Measurements from ENCODE around the gene C1QTNF2. TPM values are rescaled to one million over a fixed set of nuclear protein-coding genes. Genes with fewer than 3 reads are reported as not detected.
"Not testable (repeated sequence)": the region's sequence is repeated elsewhere in the genome, so short reads cannot be mapped to it uniquely, and the experiment has no call there.

C1QTNF2 gene
- total RNA-seq, 4 donors from 2014 or later, result 0.59 to 16.5 (median 3.0) TPM

GRCh38 chr5:160339406-160340130, 30.9 kb downstream of the C1QTNF2 start:
- no peaks in the 10 kb centered on the region for H3K27me3 ChIP-seq
- no peaks in the 10 kb centered on the region for H3K9me3 ChIP-seq
- H3K4me1 ChIP-seq, result no peaks in the 10 kb centered on the region
- H3K4me3 ChIP-seq, result no peak overlapping the region
- no peak for TF ChIP-seq CTCF (IDR thresholded peaks at IDR 0.05)
- TF ChIP-seq POLR2A (IDR thresholded peaks at IDR 0.05), result no peak
- no peaks in the 10 kb centered on the region for H3K36me3 ChIP-seq
- DNase-seq, result no peak
- intact Hi-C loops (cut with DNase I; ENCODE audit: low total_unique reads), result loop anchor here (10.0 kb wide), 1 partner anchor 145 kb away; no protein-coding TSS in a partner anchor
- H3K27ac ChIP-seq, result no peak overlapping the region

- H3K36me3 ChIP-seq; H3K27me3 ChIP-seq; H3K27ac ChIP-seq; intact Hi-C loops (cut with DNase I; ENCODE audit: low total_unique reads); H3K9me3 ChIP-seq; H3K4me1 ChIP-seq; H3K4me3 ChIP-seq; DNase-seq: not testable (repeated sequence)
Measured at GRCh38 chr5:160334716-160335115, 35.7 kb downstream of the C1QTNF2 start.

GRCh38 chr5:160333721-160334120, 36.7 kb downstream of the C1QTNF2 start:
- H3K4me1 ChIP-seq, result no peaks in the 10 kb centered on the region
- H3K36me3 ChIP-seq, result no peaks in the 10 kb centered on the region
- H3K27ac ChIP-seq, result no peak overlapping the region
- H3K27me3 ChIP-seq, result no peaks in the 10 kb centered on the region
- TF ChIP-seq POLR2A (IDR thresholded peaks at IDR 0.05) (no peak), CTCF (IDR thresholded peaks at IDR 0.05) (no peak)
- no peaks in the 10 kb centered on the region for H3K9me3 ChIP-seq
- no peak for DNase-seq
- intact Hi-C loops (cut with DNase I; ENCODE audit: low total_unique reads), result no loop called here
- H3K4me3 ChIP-seq, result no peak overlapping the region

GRCh38 chr5:160330212-160330611, 40.2 kb downstream of the C1QTNF2 start:
- H3K4me1 ChIP-seq, result no peaks in the 10 kb centered on the region
- intact Hi-C loops (cut with DNase I; ENCODE audit: low total_unique reads), result no loop called here
- H3K27me3 ChIP-seq, result no peaks in the 10 kb centered on the region
- H3K9me3 ChIP-seq, result no peaks in the 10 kb centered on the region
- no peak overlapping the region for H3K27ac ChIP-seq
- no peaks in the 10 kb centered on the region for H3K36me3 ChIP-seq
- H3K4me3 ChIP-seq, result no peak overlapping the region
- no peak for DNase-seq
- TF ChIP-seq POLR2A (IDR thresholded peaks at IDR 0.05) (no peak), CTCF (IDR thresholded peaks at IDR 0.05) (no peak)

GRCh38 chr5:160327818-160328217, 42.6 kb downstream of the C1QTNF2 start:
- DNase-seq, result no peak
- Histone ChIP-seq H3K36me3 (no peaks in the 10 kb centered on the region), H3K27me3 (no peaks in the 10 kb centered on the region), H3K4me3 (no peak overlapping the region), H3K27ac (no peak overlapping the region), H3K4me1 (no peaks in the 10 kb centered on the region), H3K9me3 (no peaks in the 10 kb centered on the region)
- intact Hi-C loops (cut with DNase I; ENCODE audit: low total_unique reads), result no loop called here
- no peak for TF ChIP-seq CTCF (IDR thresholded peaks at IDR 0.05)
- TF ChIP-seq POLR2A (IDR thresholded peaks at IDR 0.05), result no peak
